OCI-LY7 (cell line): ENCODE measurements around the gene SPINT3. TPM values are rescaled to one million over a fixed set of nuclear protein-coding genes. Genes with fewer than 3 reads are reported as not detected.

Source experiments
- BruUV-seq: library from RNA; stranded (reverse); fragments of 400-500 nt; replicated peaks from 2 replicates; lab custom pipeline; 2021; lab: Mats Ljungman, UMichigan
- CTCF ChIA-PET: fragments of 300-600 bp; sonication (Branson Sonifier 250); formaldehyde crosslinking; loops from one replicate; lab custom pipeline; 2022; ENCODE audit warnings: antibody characterized with exemption; ENCODE audit not compliant: unreplicated experiment; lab: Charles Lee
- POLR2A ChIA-PET: fragments of 300-600 bp; sonication (Branson Sonifier 250); formaldehyde crosslinking; loops from one replicate; lab custom pipeline; 2022; ENCODE audit warnings: antibody characterized with exemption; lab: Charles Lee
- DNase-seq: peaks from one replicate; pipeline ENCODE4 v3.0.0-alpha.2; 2015; ENCODE audit warnings: low spot score
- H2AFZ ChIP-seq: fragments of 200-600 bp; sonication (generic), shearing (Covaris generic); 2 replicates; pipeline ENCODE4 v1.6.1; 2014; ENCODE audit warnings: mild to moderate bottlenecking, antibody characterized with exemption, low read length, moderate library complexity
- H3K27ac ChIP-seq: fragments of 200-600 bp; sonication (generic); 2 replicates; pipeline ENCODE4 v1.5.1; 2014; ENCODE audit warnings: mixed run types, low read depth, mild to moderate bottlenecking, moderate library complexity, low read length, inconsistent platforms; ENCODE audit not compliant: poor library complexity, severe bottlenecking
- H3K36me3 ChIP-seq: fragments of 200-600 bp; sonication (generic); 2 replicates; pipeline ENCODE4 v1.6.1; 2014; ENCODE audit warnings: mild to moderate bottlenecking, antibody characterized with exemption, low read length, moderate library complexity, mixed read lengths; ENCODE audit not compliant: insufficient read depth
- H3K4me1 ChIP-seq: fragments of 200-600 bp; sonication (generic); 2 replicates; pipeline ENCODE4 v1.5.1; 2014; ENCODE audit warnings: mild to moderate bottlenecking, low read length; ENCODE audit not compliant: insufficient read depth, poor library complexity, severe bottlenecking
- H3K4me2 ChIP-seq: fragments of 200-600 bp; sonication (generic); 2 replicates; pipeline ENCODE4 v1.6.1; 2014; ENCODE audit warnings: mild to moderate bottlenecking, low read length
- H3K4me3 ChIP-seq: fragments of 200-600 bp; sonication (generic); 2 replicates; pipeline ENCODE4 v1.5.1; 2014; ENCODE audit warnings: mild to moderate bottlenecking, low read depth, low read length; ENCODE audit not compliant: poor library complexity, severe bottlenecking
- H3K79me2 ChIP-seq: fragments of 200-600 bp; sonication (generic); 2 replicates; pipeline ENCODE4 v1.6.1; 2016; ENCODE audit warnings: low read depth, mild to moderate bottlenecking, low read length, moderate library complexity, mixed read lengths; ENCODE audit not compliant: insufficient read depth
- H3K9me2 ChIP-seq: fragments of 200-600 bp; sonication (generic); 2 replicates; pipeline ENCODE4 v1.6.1; 2016; ENCODE audit warnings: mild to moderate bottlenecking, low read length, mixed read lengths; ENCODE audit not compliant: insufficient read depth
- H3K9me3 ChIP-seq: fragments of 200-600 bp; sonication (generic); 2 replicates; pipeline ENCODE4 v1.6.1; 2014; ENCODE audit warnings: mild to moderate bottlenecking, mixed run types, low read length, mixed read lengths
- H4K20me1 ChIP-seq: fragments of 200-600 bp; sonication (generic); 2 replicates; pipeline ENCODE4 v1.6.1; 2014; ENCODE audit warnings: mild to moderate bottlenecking, antibody characterized with exemption, low read length, moderate library complexity, mixed read lengths; ENCODE audit not compliant: insufficient read depth
- CTCF ChIP-seq: fragments of 200-600 bp; sonication (generic); conservative IDR thresholded peaks from 2 replicates; pipeline ENCODE4 v1.5.1; 2014; ENCODE audit warnings: mild to moderate bottlenecking, antibody characterized with exemption, low read length, moderate library complexity, mixed read lengths
- EZH2phosphoT487 ChIP-seq: fragments of 200-600 bp; sonication (generic); IDR thresholded peaks from 2 replicates; pipeline ENCODE4 v1.6.1; 2018; ENCODE audit warnings: low read depth, borderline replicate concordance, mild to moderate bottlenecking, mixed run types, antibody characterized with exemption, low read length, moderate library complexity, mixed read lengths
- intact Hi-C: fragments of 100-400 bp; cut with micrococcal nuclease; formaldehyde crosslinking; loops from one replicate; pipeline ENCODE4 v1.10.0; 2022; ENCODE audit not compliant: unreplicated experiment
- total RNA-seq, 2 experiments: library from RNA; depleted of rRNA in 1 of 2; stranded (reverse); fragments of >200 nt in 1 of 2; shearing (Covaris generic) in 1 of 2; gene quantifications; 2 replicates each; pipeline ENCODE4 v1.2.3, GENCODE V29; 2014 to 2022

SPINT3 gene
- total RNA-seq, 2 experiments from 2014 or later: not detected

DNA sequence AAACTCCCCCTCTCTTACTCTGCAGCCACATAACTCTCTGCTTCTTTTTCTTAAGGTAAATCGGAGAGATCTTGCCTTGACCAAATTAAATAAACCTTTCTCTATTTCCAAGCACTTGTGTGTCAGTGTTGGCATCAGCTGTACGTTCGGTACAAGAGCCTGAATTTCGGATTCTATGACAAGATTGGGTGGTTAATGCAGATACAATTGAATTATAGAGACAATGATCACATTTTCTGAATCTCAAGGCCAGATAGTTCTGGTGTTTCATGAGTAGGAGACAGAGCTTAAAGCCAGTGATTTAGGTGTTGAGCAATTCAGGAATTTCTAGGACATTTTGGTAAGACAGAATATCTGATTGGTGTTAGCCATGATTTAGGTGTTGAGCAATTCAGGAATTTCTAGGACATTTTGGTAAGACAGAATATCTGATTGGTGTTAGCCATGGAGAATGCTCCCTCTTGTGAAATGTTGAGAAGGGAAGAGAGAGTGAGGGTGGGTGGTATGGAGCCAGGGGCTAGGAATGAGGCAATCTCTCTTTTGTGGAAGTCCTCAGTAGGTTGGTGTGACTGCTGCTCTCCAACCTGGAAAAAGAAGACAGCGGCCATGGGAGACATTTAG is 5.1 kb downstream of the SPINT3 start:
- no peak for DNase-seq
- ChIA-PET CTCF (no interaction called here), POLR2A (no interaction called here)
- Histone ChIP-seq H3K9me2 (no peaks in the 10 kb centered on the region), H3K4me3 (no peak overlapping the region), H2AFZ (no peak overlapping the region), H4K20me1 (no peaks in the 10 kb centered on the region), H3K79me2 (no peaks in the 10 kb centered on the region), H3K4me1 (no peaks in the 10 kb centered on the region), H3K9me3 (no peaks in the 10 kb centered on the region), H3K4me2 (no peak overlapping the region), H3K36me3 (no peaks in the 10 kb centered on the region), H3K27ac (no peak overlapping the region)
- TF ChIP-seq CTCF: no peak
- no TSS peak for BruUV-seq
- intact Hi-C loops: no loop called here

DNA sequence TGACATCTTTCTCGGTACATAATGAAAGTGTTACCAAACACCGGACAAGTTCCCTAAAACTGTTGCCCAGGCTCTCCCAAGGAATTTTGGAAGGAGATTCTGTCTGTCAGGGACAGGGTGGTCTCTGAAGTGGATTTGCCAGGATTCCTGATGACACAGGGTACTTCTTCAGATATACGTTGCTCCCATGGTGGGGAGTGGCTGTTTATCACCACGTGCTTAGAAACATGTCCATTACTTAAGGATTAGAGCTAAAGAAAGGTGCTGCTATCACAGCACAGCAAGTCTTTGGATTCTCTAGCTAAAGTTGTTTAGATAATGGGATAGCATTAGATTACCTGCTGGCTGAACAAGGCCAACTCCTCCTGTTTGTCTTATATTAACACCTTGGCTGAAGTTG is 6.3 kb downstream of the SPINT3 start:
- TF ChIP-seq EZH2phosphoT487: no peak
- TF ChIP-seq CTCF: no peak
- intact Hi-C loops: no loop called here
- Histone ChIP-seq H3K36me3 (no peaks in the 10 kb centered on the region), H4K20me1 (no peaks in the 10 kb centered on the region), H3K9me3 (no peaks in the 10 kb centered on the region), H3K27ac (no peak overlapping the region), H3K9me2 (no peaks in the 10 kb centered on the region), H3K4me3 (no peak overlapping the region), H2AFZ (no peak overlapping the region), H3K4me2 (no peak overlapping the region), H3K79me2 (no peaks in the 10 kb centered on the region), H3K4me1 (no peaks in the 10 kb centered on the region)
- DNase-seq: no peak
- CTCF ChIA-PET: no interaction called here
- POLR2A ChIA-PET: no interaction called here
- BruUV-seq: no TSS peak

GRCh38 chr20:45508068-45508886 is 7.1 kb downstream of the SPINT3 start:
- Histone ChIP-seq H2AFZ (no peak overlapping the region), H3K4me3 (no peak overlapping the region), H3K9me2 (no peaks in the 10 kb centered on the region), H3K36me3 (no peaks in the 10 kb centered on the region), H3K4me1 (no peaks in the 10 kb centered on the region), H3K4me2 (no peak overlapping the region), H3K27ac (no peak overlapping the region), H4K20me1 (no peaks in the 10 kb centered on the region), H3K9me3 (no peaks in the 10 kb centered on the region), H3K79me2 (no peaks in the 10 kb centered on the region)
- no peak for TF ChIP-seq CTCF
- no peak for TF ChIP-seq EZH2phosphoT487
- no peak for DNase-seq
- intact Hi-C loops: no loop called here
- BruUV-seq: no TSS peak
- POLR2A ChIA-PET: interaction anchor here (0.7 kb wide), 1 partner anchor 149 kb away, joined by 3 read pairs; no protein-coding TSS in a partner anchor
- CTCF ChIA-PET: no interaction called here
